Measurements from ENCODE around the gene DNAJA2. TPM values are rescaled to one million over a fixed set of nuclear protein-coding genes. Genes with fewer than 3 reads are reported as not detected.
"Not testable (repeated sequence)": the region's sequence is repeated elsewhere in the genome, so short reads cannot be mapped to it uniquely, and the experiment has no call there.

DNAJA2 gene
- total RNA-seq: 10 to 100 TPM; 46.9 to 47.8 TPM
- long read RNA-seq, donor 1, transcript DNAJA2-201 (9 exons, 3,122 nt): major isoform, 28 of 32 reads
- long read RNA-seq, donor 1, partial matches to known transcripts: 3 of 32 reads
- long read RNA-seq, donor 1, other reads (novel, unspliced or antisense): 1 of 32 reads
- long read RNA-seq, donor 2, transcript DNAJA2-201 (9 exons, 3,122 nt): major isoform, 179 of 201 reads
- long read RNA-seq, donor 2, partial matches to known transcripts: 13 of 201 reads
- long read RNA-seq, donor 2, other reads (novel, unspliced or antisense): 6 of 201 reads

GRCh38 chr16:46973207-46973995 is at the start of gene DNAJA2:
DNAJA2 (minus strand) TSS chr16:46973674; CDS start chr16:46973572, 102 bp downstream.
- peak; percentile 98 for DNase-seq (ENCODE audit: low spot score)
- intact Hi-C loops (cut with DNase I): no loop called here

GRCh38 chr16:47019568-47019967 is 46.1 kb upstream of the DNAJA2 start:
- DNase-seq (ENCODE audit: low spot score): no peak
- intact Hi-C loops (cut with DNase I): no loop called here

- intact Hi-C loops (cut with DNase I): no loop called here
Observed at GRCh38 chr16:47018223-47018891, 44.9 kb upstream of the DNAJA2 start.

GRCh38 chr16:47017636-47018035 is 44.2 kb upstream of the DNAJA2 start:
- peak; percentile 36 for DNase-seq (ENCODE audit: low spot score)
- intact Hi-C loops (cut with DNase I): no loop called here

More at GRCh38 chr16:47018223-47018891, 44.9 kb upstream of the DNAJA2 start:
- DNase-seq (ENCODE audit: low spot score): peak; percentile 63

- peak; percentile 38 for DNase-seq (ENCODE audit: low spot score)
- intact Hi-C loops (cut with DNase I): no loop called here
Observed at GRCh38 chr16:47016700-47017133, 43.2 kb upstream of the DNAJA2 start.

- intact Hi-C loops (cut with DNase I): no loop called here
- DNase-seq (ENCODE audit: low spot score): peak; percentile 67
Observed at GRCh38 chr16:47013910-47014309, 40.4 kb upstream of the DNAJA2 start.

- DNase-seq (ENCODE audit: low spot score): no peak
- intact Hi-C loops (cut with DNase I): no loop called here
Observed at GRCh38 chr16:47013172-47013571, 39.7 kb upstream of the DNAJA2 start.

GRCh38 chr16:47010812-47011211 is 37.3 kb upstream of the DNAJA2 start:
- DNase-seq (ENCODE audit: low spot score); intact Hi-C loops (cut with DNase I): not testable (repeated sequence)

GRCh38 chr16:47008612-47009011 is 35.1 kb upstream of the DNAJA2 start:
- intact Hi-C loops (cut with DNase I): no loop called here
- no peak for DNase-seq (ENCODE audit: low spot score)

GRCh38 chr16:47008174-47008573 is 34.7 kb upstream of the DNAJA2 start:
- intact Hi-C loops (cut with DNase I): no loop called here
- no peak for DNase-seq (ENCODE audit: low spot score)

- no peak for DNase-seq (ENCODE audit: low spot score)
- intact Hi-C loops (cut with DNase I): no loop called here
Observed at GRCh38 chr16:47004652-47005051, 31.2 kb upstream of the DNAJA2 start.

GRCh38 chr16:47000066-47000465 is 26.6 kb upstream of the DNAJA2 start:
- intact Hi-C loops (cut with DNase I); DNase-seq (ENCODE audit: low spot score): not testable (repeated sequence)

- no peak for DNase-seq (ENCODE audit: low spot score)
- intact Hi-C loops (cut with DNase I): no loop called here
Observed at GRCh38 chr16:46997844-46998243, 24.4 kb upstream of the DNAJA2 start.

GRCh38 chr16:46996952-46997458 is 23.5 kb upstream of the DNAJA2 start:
- intact Hi-C loops (cut with DNase I): no loop called here
- DNase-seq (ENCODE audit: low spot score): no peak

- DNase-seq (ENCODE audit: low spot score): no peak
- intact Hi-C loops (cut with DNase I): no loop called here
Observed at GRCh38 chr16:46996391-46996790, 22.9 kb upstream of the DNAJA2 start.

GRCh38 chr16:46991729-46992704 is 18.5 kb upstream of the DNAJA2 start:
- no peak for DNase-seq (ENCODE audit: low spot score)
- intact Hi-C loops (cut with DNase I): no loop called here

- intact Hi-C loops (cut with DNase I): no loop called here
- no peak for DNase-seq (ENCODE audit: low spot score)
Observed at GRCh38 chr16:46986896-46987295, 13.4 kb upstream of the DNAJA2 start.

- intact Hi-C loops (cut with DNase I): no loop called here
- no peak for DNase-seq (ENCODE audit: low spot score)
Observed at GRCh38 chr16:46986438-46986837, 13.0 kb upstream of the DNAJA2 start.

- intact Hi-C loops (cut with DNase I): no loop called here
- no peak for DNase-seq (ENCODE audit: low spot score)
Observed at GRCh38 chr16:46982335-46982734, 8.9 kb upstream of the DNAJA2 start.
